Ovary (tissue), 9 donors: ENCODE results near the gene TMEM219. TPM values are rescaled to one million over a fixed set of nuclear protein-coding genes. Genes with fewer than 3 reads are reported as not detected.
A peak's percentile ranks its signal among the peaks of the same experiment; 100 is the strongest.

ENCODE experiments used
- DNase-seq, 5 donors: peaks; one replicate each; pipeline ENCODE4 v3.0.0-alpha.2; 2019 to 2020
- H3K27ac ChIP-seq, 2 donors: fragments of 200-600 bp; one replicate each; pipeline versions ENCODE4 v1.5.1 to v1.8.0; 2019 to 2022
- H3K27me3 ChIP-seq: fragments of 200-600 bp; one replicate; pipeline ENCODE4 v1.8.0; 2022
- H3K36me3 ChIP-seq: fragments of 200-600 bp; sonication (generic); one replicate; pipeline ENCODE4 v1.5.1; 2019
- H3K4me1 ChIP-seq: one replicate; pipeline ENCODE4 v1.8.1; 2013; ENCODE audit warnings: mild to moderate bottlenecking, moderate library complexity; ENCODE audit not compliant: insufficient read depth
- H3K4me3 ChIP-seq: fragments of 200-600 bp; sonication (generic); one replicate; pipeline ENCODE4 v1.5.1; 2017
- H3K9me3 ChIP-seq, 2 donors: fragments of 200-600 bp in 1 of 2; sonication (generic) in 1 of 2; one replicate each; pipeline versions ENCODE4 v1.5.1 to v1.8.1; 2013 to 2019; ENCODE audit warnings: mild to moderate bottlenecking in 1 of 2, moderate library complexity in 1 of 2
- CTCF ChIP-seq, 3 donors: fragments of 450-650 bp in 2 of 3; fragments of 200-600 bp in 1 of 3; IDR thresholded peaks; one replicate each; pipeline versions ENCODE4 v1.5.1 to v1.8.0; 2016 to 2022; ENCODE audit warnings: antibody characterized with exemption in 3 of 3, mild to moderate bottlenecking in 1 of 3
- EP300 ChIP-seq: sonication (generic); formaldehyde crosslinking; IDR thresholded peaks from one replicate; pipeline ENCODE4 v1.6.1; 2017; ENCODE audit warnings: antibody characterized with exemption
- POLR2A ChIP-seq: fragments of 450-650 bp; IDR thresholded peaks from one replicate; pipeline ENCODE4 v1.6.1; 2017; ENCODE audit warnings: antibody characterized with exemption, mild to moderate bottlenecking, moderate library complexity
- WGBS, 3 donors: extraction: QIAGEN DNeasy Blood & Tissue Kit in 1 of 3; methylation state at CpG; one replicate each; pipeline versions ENCODE4 v1.1.5 to v1.1.7; 2013 to 2017; 5-methylcytosine and 5-hydroxymethylcytosine counted together
- intact Hi-C, 4 donors: fragments of 100-400 bp; cut with DNase I; formaldehyde crosslinking; loops; one replicate each; pipeline versions ENCODE4 v1.11.0 to v1.15.1; 2022 to 2023
- polyA plus RNA-seq, 2 donors: library from polyadenylated mRNA; stranded (reverse); fragments of 200-250 nt in 1 of 2; fragments of 350-450 nt in 1 of 2; fragmentation: Illumina TruSeq in 1 of 2; extraction: RNeasy Lipid Tissue Mini Kit (QIAGEN cat#74804) in 1 of 2; gene quantifications; one replicate each; pipeline ENCODE4 v1.2.3, GENCODE V29; 2013 to 2014
- total RNA-seq, 7 donors: library from RNA; depleted of rRNA in 2 of 7; stranded (reverse); fragments of >200 nt in 2 of 7; fragmentation: NEBNext Ultra II Directional in 3 of 7; extraction: Animal tissue kit (Norgen Biotek cat#: 25700) in 3 of 7; gene quantifications; one replicate each; pipeline versions ENCODE4 v1.1.0 to v1.2.4, GENCODE V29; 2016 to 2023
- donor health status: DM: no; HTN: no; CAD: no; lungs with moderate emphysema.
- donor health status: DM: no; HTN: no; CAD: no.
- donor health status: Bipolar disorder and iron deficiency.
- donor health status: DM: yes; HTN: yes; CAD: no.
- donor health status: DM: no; HTN: no; CAD: no.
- donor health status: DM: yes; HTN: yes; CAD: no.

The TMEM219 gene
- total and polyA plus RNA-seq, 9 donors = 81.3 to 143 (median 87.4) TPM

- TF ChIP-seq POLR2A (no peak), CTCF (IDR thresholded peaks at IDR 0.05) (no peak), EP300 (no peak)
- Histone ChIP-seq H3K27me3 (no peaks in the 10 kb centered on the region), H3K9me3 (no peaks in the 10 kb centered on the region), H3K4me3 (no peak overlapping the region), H3K27ac (no peak overlapping the region), H3K4me1 (peaks cover 2% of the 10 kb centered on the region), H3K36me3 (no peaks in the 10 kb centered on the region)
- no peak for DNase-seq
- WGBS, 3 donors = 66 to 75% (median 72%) methylated on average over 19 of the region's 19 CpGs
- intact Hi-C loops = loop anchor here in 2 of 4 donors (5.0 to 10.0 kb wide), 4 partner anchors 77 to 200 kb away; partner anchors contain the start of genes KCTD13 (in 2 of the 2), CDIPT (in 1 of the 2) and MAZ (in 1 of the 2)
These were observed 42.5 kb downstream of the TMEM219 start for GRCh38 chr16:30004424-30004776.

- TF ChIP-seq CTCF (IDR thresholded peaks at IDR 0.05) (no peak), EP300 (no peak), POLR2A (no peak)
- Histone ChIP-seq H3K9me3 (no peaks in the 10 kb centered on the region), H3K27me3 (no peaks in the 10 kb centered on the region), H3K27ac (no peak overlapping the region), H3K4me1 (peaks cover 2% of the 10 kb centered on the region), H3K4me3 (no peak overlapping the region), H3K36me3 (no peaks in the 10 kb centered on the region)
- 57 to 64% (median 61%) methylated on average over 10 to 11 of the region's 11 CpGs for WGBS, 3 donors
- no peak for DNase-seq
- intact Hi-C loops = loop anchor here in 3 of 4 donors (5.0 to 10.0 kb wide), 6 partner anchors 78 to 200 kb away; partner anchors contain the start of genes KCTD13 (in 2 of the 3), MAZ (in 2 of the 3), CDIPT (in 1 of the 3) and PRRT2 (in 1 of the 3)
These were observed 42.9 kb downstream of the TMEM219 start for GRCh38 chr16:30004811-30005242.

- WGBS, 3 donors = 43 to 55% (median 46%) methylated on average over 35 of the region's 35 CpGs
- TF ChIP-seq CTCF (IDR thresholded peaks at IDR 0.05) (peak; percentile 24 to 76 (median 65)), EP300 (no peak)
- Histone ChIP-seq H3K27me3 (no peaks in the 10 kb centered on the region), H3K9me3 (no peaks in the 10 kb centered on the region), H3K4me3 (no peak overlapping the region), H3K36me3 (no peaks in the 10 kb centered on the region), H3K4me1 (peaks cover 2% of the 10 kb centered on the region), H3K27ac (no peak overlapping the region)
- intact Hi-C loops = loop anchor here in 3 of 4 donors (5.0 to 10.0 kb wide), 5 partner anchors 81 to 201 kb away; partner anchors contain the start of genes MAZ (in 2 of the 3), CDIPT (in 1 of the 3), KCTD13 (in 1 of the 3) and PRRT2 (in 1 of the 3)
- DNase-seq = peak in 1 of 5 donors; percentile 46
These were observed 43.6 kb downstream of the TMEM219 start for GRCh38 chr16:30005341-30006094.

GRCh38 chr16:30006095-30006473 is 44.2 kb downstream of the TMEM219 start:
- no peaks in the 10 kb centered on the region for H3K27me3 ChIP-seq
- peaks cover 2% of the 10 kb centered on the region for H3K4me1 ChIP-seq
- no peaks in the 10 kb centered on the region for H3K9me3 ChIP-seq
- DNase-seq = no peak
- intact Hi-C loops = loop anchor here in 3 of 4 donors (5.0 to 10.0 kb wide), 5 partner anchors 81 to 201 kb away; partner anchors contain the start of genes MAZ (in 2 of the 3), CDIPT (in 1 of the 3), KCTD13 (in 1 of the 3) and PRRT2 (in 1 of the 3)
- no peaks in the 10 kb centered on the region for H3K36me3 ChIP-seq
- TF ChIP-seq EP300 = no peak
- no peak for TF ChIP-seq CTCF (IDR thresholded peaks at IDR 0.05)
- TF ChIP-seq POLR2A = no peak
- H3K27ac ChIP-seq = no peak overlapping the region
- 81 to 89% (median 85%) methylated on average over 18 of the region's 18 CpGs for WGBS, 3 donors
- H3K4me3 ChIP-seq = no peak overlapping the region
